Measurements from ENCODE around the gene LRPPRC.
"Not testable (repeated sequence)": the region's sequence is repeated elsewhere in the genome, so short reads cannot be mapped to it uniquely, and the experiment has no call there.

Gene LRPPRC

GRCh38 chr2:44038277-44038676, 42.5 kb upstream of the LRPPRC start:
- no peaks in the 10 kb centered on the region for H4K20me1 ChIP-seq (ENCODE audit: insufficient read depth)
- no peak overlapping the region for H3K27ac ChIP-seq
- TF ChIP-seq CTCF (conservative IDR thresholded peaks at IDR 0.05; ENCODE audit: low read depth, low read length), result no peak
- no peak overlapping the region for H3K4me3 ChIP-seq (IDR thresholded peaks at IDR 0.05; ENCODE audit: insufficient read depth, low read depth, low read length)
- no peaks in the 10 kb centered on the region for H3K36me3 ChIP-seq (ENCODE audit: insufficient read depth)
- H2AFZ ChIP-seq (ENCODE audit: low read depth), result no peak overlapping the region
- no peak overlapping the region for H3K9ac ChIP-seq
- no peaks in the 10 kb centered on the region for H3K79me2 ChIP-seq (ENCODE audit: insufficient read depth, low read depth)
- H3K4me2 ChIP-seq, result no peak overlapping the region
- no peaks in the 10 kb centered on the region for H3K4me1 ChIP-seq (ENCODE audit: low read depth, poor library complexity, severe bottlenecking)
- H3K27me3 ChIP-seq (ENCODE audit: insufficient read depth, low read depth), result no peaks in the 10 kb centered on the region

DNA sequence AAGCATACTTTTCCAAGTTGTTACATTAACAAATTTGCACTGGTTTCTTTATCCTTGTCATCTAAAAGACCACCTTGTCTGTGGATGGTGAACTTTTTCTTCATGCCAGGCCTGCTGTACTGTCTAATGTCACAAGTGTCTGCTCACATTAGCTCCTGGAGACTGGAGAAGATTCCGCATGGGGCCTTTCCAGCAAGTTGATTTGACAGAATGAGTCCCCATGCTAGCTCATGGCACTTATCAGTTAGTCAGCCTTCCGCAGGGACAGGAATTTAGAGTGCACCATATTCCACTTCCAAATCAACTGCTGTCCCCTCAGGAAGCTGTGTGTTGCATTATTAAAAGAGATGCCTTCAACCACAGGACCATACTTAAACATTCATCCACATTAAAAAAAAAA, 41.4 kb upstream of the LRPPRC start:
- Histone ChIP-seq H3K9ac (no peak overlapping the region), H3K79me2 (ENCODE audit: insufficient read depth, low read depth) (no peaks in the 10 kb centered on the region), H3K27me3 (ENCODE audit: insufficient read depth, low read depth) (no peaks in the 10 kb centered on the region), H4K20me1 (ENCODE audit: insufficient read depth) (no peaks in the 10 kb centered on the region), H3K4me3 (IDR thresholded peaks at IDR 0.05; ENCODE audit: insufficient read depth, low read depth, low read length) (no peak overlapping the region), H3K36me3 (ENCODE audit: insufficient read depth) (no peaks in the 10 kb centered on the region), H3K4me2 (no peak overlapping the region), H2AFZ (ENCODE audit: low read depth) (no peak overlapping the region), H3K4me1 (ENCODE audit: low read depth, poor library complexity, severe bottlenecking) (no peaks in the 10 kb centered on the region), H3K27ac (no peak overlapping the region)
- TF ChIP-seq CTCF (conservative IDR thresholded peaks at IDR 0.05; ENCODE audit: low read depth, low read length), result no peak

DNA sequence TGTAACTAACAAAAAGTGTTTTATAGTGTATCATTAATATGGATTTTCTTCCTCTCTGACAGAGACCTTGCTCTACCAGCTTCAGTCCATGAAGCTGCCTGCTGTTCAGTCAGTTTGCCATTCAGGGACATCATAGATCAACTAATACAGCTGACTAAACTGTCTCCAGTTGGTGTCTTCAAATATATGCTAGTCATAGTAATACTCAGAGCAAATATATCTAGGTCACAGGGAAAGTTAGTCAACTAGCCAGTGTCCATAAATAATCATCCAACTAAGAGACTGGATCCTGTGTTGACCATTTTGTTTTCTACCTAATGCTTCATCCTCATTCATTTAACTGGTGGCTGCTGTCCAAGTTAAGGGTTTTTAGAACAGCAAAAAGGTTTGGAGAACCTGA, 38.2 kb upstream of the LRPPRC start:
- H3K4me2 ChIP-seq, result no peak overlapping the region
- no peak overlapping the region for H3K9ac ChIP-seq
- no peak for TF ChIP-seq CTCF (conservative IDR thresholded peaks at IDR 0.05; ENCODE audit: low read depth, low read length)
- no peak overlapping the region for H2AFZ ChIP-seq (ENCODE audit: low read depth)
- H3K27ac ChIP-seq, result no peak overlapping the region
- no peaks in the 10 kb centered on the region for H3K4me1 ChIP-seq (ENCODE audit: low read depth, poor library complexity, severe bottlenecking)
- no peak overlapping the region for H3K4me3 ChIP-seq (IDR thresholded peaks at IDR 0.05; ENCODE audit: insufficient read depth, low read depth, low read length)
- no peaks in the 10 kb centered on the region for H3K36me3 ChIP-seq (ENCODE audit: insufficient read depth)
- H3K27me3 ChIP-seq (ENCODE audit: insufficient read depth, low read depth), result no peaks in the 10 kb centered on the region
- H3K79me2 ChIP-seq (ENCODE audit: insufficient read depth, low read depth), result no peaks in the 10 kb centered on the region
- no peaks in the 10 kb centered on the region for H4K20me1 ChIP-seq (ENCODE audit: insufficient read depth)

GRCh38 chr2:44027076-44027475, 31.3 kb upstream of the LRPPRC start:
- not testable (repeated sequence) for H2AFZ ChIP-seq (ENCODE audit: low read depth); H3K27me3 ChIP-seq (ENCODE audit: insufficient read depth, low read depth); H4K20me1 ChIP-seq (ENCODE audit: insufficient read depth); H3K4me3 ChIP-seq (IDR thresholded peaks at IDR 0.05; ENCODE audit: insufficient read depth, low read depth, low read length); H3K36me3 ChIP-seq (ENCODE audit: insufficient read depth); H3K79me2 ChIP-seq (ENCODE audit: insufficient read depth, low read depth); H3K27ac ChIP-seq; H3K9ac ChIP-seq
- peak overlapping the region; percentile 33; the same call in 1 of the 2 replicates for H3K4me2 ChIP-seq
- H3K4me1 ChIP-seq (ENCODE audit: low read depth, poor library complexity, severe bottlenecking), result peaks cover 13% of the 10 kb centered on the region

DNA sequence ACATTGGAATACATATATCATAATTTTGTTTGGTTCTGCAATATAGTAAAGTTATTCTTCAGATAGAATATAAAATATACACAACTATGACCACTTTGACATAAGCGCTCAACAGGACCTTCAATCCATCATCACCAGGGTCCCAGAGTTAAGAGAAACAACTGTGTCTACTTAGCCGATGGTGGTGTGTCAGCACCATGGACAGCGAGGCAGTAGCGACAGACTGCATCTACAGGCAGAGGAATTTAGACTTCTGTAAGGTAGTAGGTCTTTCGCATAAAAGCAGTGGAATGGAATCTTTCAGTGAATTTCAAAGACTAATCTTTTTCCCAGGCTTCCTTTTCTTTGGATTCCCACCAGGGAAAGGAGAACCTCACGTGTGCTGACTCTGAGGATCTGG, 20.5 kb upstream of the LRPPRC start:
- Histone ChIP-seq H4K20me1 (ENCODE audit: insufficient read depth) (no peaks in the 10 kb centered on the region), H3K4me1 (ENCODE audit: low read depth, poor library complexity, severe bottlenecking) (no peaks in the 10 kb centered on the region), H3K4me2 (no peak overlapping the region), H3K79me2 (ENCODE audit: insufficient read depth, low read depth) (no peaks in the 10 kb centered on the region), H3K27me3 (ENCODE audit: insufficient read depth, low read depth) (no peaks in the 10 kb centered on the region), H3K36me3 (ENCODE audit: insufficient read depth) (no peaks in the 10 kb centered on the region), H2AFZ (ENCODE audit: low read depth) (no peak overlapping the region), H3K4me3 (IDR thresholded peaks at IDR 0.05; ENCODE audit: insufficient read depth, low read depth, low read length) (no peak overlapping the region), H3K27ac (no peak overlapping the region), H3K9ac (no peak overlapping the region)
- no peak for TF ChIP-seq CTCF (conservative IDR thresholded peaks at IDR 0.05; ENCODE audit: low read depth, low read length)

Measured in KMS-11 (cell line).